Muscle of back (tissue), 11 donors: ENCODE results near the gene MICU1. TPM values are rescaled to one million over a fixed set of nuclear protein-coding genes. Genes with fewer than 3 reads are reported as not detected.
"Not testable (repeated sequence)": the region's sequence is repeated elsewhere in the genome, so short reads cannot be mapped to it uniquely, and the experiment has no call there.

Source experiments
- DNase-seq, 3 donors: peaks; one replicate each; pipeline versions ENCODE4 v3.0.0 to v3.0.0-alpha.2; 2013
- polyA plus RNA-seq, 10 donors: library from polyadenylated mRNA; unstranded; fragments of 120-200 nt; gene quantifications; one replicate each; pipeline ENCODE4 v1.2.1, GENCODE V29; 2013; ENCODE audit not compliant: insufficient read length in 10 of 10

The MICU1 gene
- polyA plus RNA-seq, 10 donors: 67.4 to 117 (median 87.1) TPM

- DNase-seq: peak in 1 of 3 donors; percentile 25
These were observed 165.5 kb downstream of the MICU1 start for GRCh38 chr10:72460284-72460876.

- DNase-seq: no peak
These were observed 166.6 kb downstream of the MICU1 start for GRCh38 chr10:72459301-72459700.

GRCh38 chr10:72455889-72456595 lies 169.8 kb downstream of the MICU1 start:
- DNase-seq: peak in 1 of 3 donors; percentile 23

GRCh38 chr10:72449941-72450441 lies 175.9 kb downstream of the MICU1 start:
- DNase-seq: no peak

GRCh38 chr10:72445851-72446250 lies 180.0 kb downstream of the MICU1 start:
- DNase-seq: peak in 2 of 3 donors; percentile 11 to 29

GRCh38 chr10:72442969-72443368 lies 182.9 kb downstream of the MICU1 start:
- not testable (repeated sequence) for DNase-seq

- no peak for DNase-seq
These were observed 190.3 kb downstream of the MICU1 start for GRCh38 chr10:72435570-72435969.

GRCh38 chr10:72430936-72431335 lies 194.9 kb downstream of the MICU1 start:
- not testable (repeated sequence) for DNase-seq

GRCh38 chr10:72429931-72430330 lies 195.9 kb downstream of the MICU1 start:
- DNase-seq: no peak

GRCh38 chr10:72426986-72427385 lies 198.9 kb downstream of the MICU1 start:
- peak; percentile 22 to 65 (median 49) for DNase-seq

- peak in 1 of 3 donors; percentile 10 for DNase-seq
These were observed 200.7 kb downstream of the MICU1 start for GRCh38 chr10:72425133-72425532.

GRCh38 chr10:72424561-72424960 lies 201.3 kb downstream of the MICU1 start:
- DNase-seq: no peak

GRCh38 chr10:72423426-72423825 lies 202.5 kb downstream of the MICU1 start:
- no peak for DNase-seq

- DNase-seq: no peak
These were observed 203.9 kb downstream of the MICU1 start for GRCh38 chr10:72421885-72422540.

GRCh38 chr10:72419241-72419640 lies 206.6 kb downstream of the MICU1 start:
- no peak for DNase-seq

- DNase-seq: no peak
These were observed 207.2 kb downstream of the MICU1 start for GRCh38 chr10:72418679-72419078.

GRCh38 chr10:72417971-72418370 lies 207.9 kb downstream of the MICU1 start:
- DNase-seq: no peak

- DNase-seq: no peak
These were observed 209.2 kb downstream of the MICU1 start for GRCh38 chr10:72416661-72417060.

- DNase-seq: no peak
These were observed 211.2 kb downstream of the MICU1 start for GRCh38 chr10:72414642-72415041.

GRCh38 chr10:72409167-72409566 lies 216.7 kb downstream of the MICU1 start:
- DNase-seq: no peak

GRCh38 chr10:72407927-72408600 lies 217.8 kb downstream of the MICU1 start:
- no peak for DNase-seq

GRCh38 chr10:72407471-72407870 lies 218.4 kb downstream of the MICU1 start:
- no peak for DNase-seq
